NCI-H2227 treated with DMSO at 0.1 percent for 48 hours (cell line): ENCODE results near the gene ISCU.
"Not testable (repeated sequence)": the region's sequence is repeated elsewhere in the genome, so short reads cannot be mapped to it uniquely, and the experiment has no call there.

Experiments used
- DNase-seq: peaks from one replicate; lab custom pipeline; 2025; lab: John Stamatoyannopoulos, UW

The ISCU gene

GRCh38 chr12:108589028-108589839 is 26.8 kb downstream of the ISCU start:
- DNase-seq = no peak

- DNase-seq = no peak
Observed at GRCh38 chr12:108589840-108590229, 27.4 kb downstream of the ISCU start.

GRCh38 chr12:108590463-108590862 is 28.1 kb downstream of the ISCU start:
- not testable (repeated sequence) for DNase-seq

GRCh38 chr12:108591267-108591980 is 29.0 kb downstream of the ISCU start:
- no peak for DNase-seq

GRCh38 chr12:108592033-108592909 is 29.9 kb downstream of the ISCU start:
- no peak for DNase-seq

- no peak for DNase-seq
Observed at GRCh38 chr12:108594323-108594903, 32.0 kb downstream of the ISCU start.

GRCh38 chr12:108594960-108595710 is 32.7 kb downstream of the ISCU start:
- no peak for DNase-seq

GRCh38 chr12:108595711-108596647 is 33.6 kb downstream of the ISCU start:
- no peak for DNase-seq

GRCh38 chr12:108596854-108597558 is 34.6 kb downstream of the ISCU start:
- DNase-seq = no peak

GRCh38 chr12:108597559-108598471 is 35.4 kb downstream of the ISCU start, which contains the start of gene TMEM119:
TSS of gene TMEM119 (minus strand) at chr12:108598084. CDS start at chr12:108592383, 5,701 bp downstream.
- DNase-seq = no peak

GRCh38 chr12:108598553-108599250 is 36.3 kb downstream of the ISCU start:
- no peak for DNase-seq

GRCh38 chr12:108599541-108599940 is 37.1 kb downstream of the ISCU start:
- no peak for DNase-seq

GRCh38 chr12:108599948-108600701 is 37.7 kb downstream of the ISCU start:
- no peak for DNase-seq

GRCh38 chr12:108600702-108601007 is 38.3 kb downstream of the ISCU start:
- DNase-seq = no peak

- DNase-seq = no peak
Observed at GRCh38 chr12:108602209-108602705, 39.9 kb downstream of the ISCU start.

- DNase-seq = no peak
Observed at GRCh38 chr12:108602976-108603704, 40.7 kb downstream of the ISCU start.
